Progenitor cell of endocrine pancreas (in vitro differentiated cells): ENCODE data around the gene TMC2. TPM values are rescaled to one million over a fixed set of nuclear protein-coding genes. Genes with fewer than 3 reads are reported as not detected.

Experiments
- DNase-seq: peaks from one replicate; pipeline ENCODE4 v3.0.0; 2021; ENCODE audit warnings: low spot score; ENCODE audit not compliant: unreplicated experiment
- H3K27ac Mint-ChIP-seq: 2 replicates; pipeline ENCODE4 v1.8.0; 2021; ENCODE audit warnings: mild to moderate bottlenecking, moderate library complexity, mixed read lengths
- H3K27me3 Mint-ChIP-seq: 2 replicates; pipeline ENCODE4 v1.8.0; 2021; ENCODE audit warnings: mixed read lengths
- H3K36me3 Mint-ChIP-seq: 2 replicates; pipeline ENCODE4 v1.8.0; 2022; ENCODE audit warnings: mixed read lengths; ENCODE audit not compliant: insufficient read depth
- H3K4me1 Mint-ChIP-seq: 2 replicates; pipeline ENCODE4 v1.8.0; 2021; ENCODE audit warnings: low read depth, mixed read lengths
- H3K4me3 Mint-ChIP-seq: 2 replicates; pipeline ENCODE4 v1.8.0; 2021; ENCODE audit warnings: low read depth, mild to moderate bottlenecking, moderate library complexity, mixed read lengths
- H3K9me3 Mint-ChIP-seq: 2 replicates; pipeline ENCODE4 v1.8.0; 2021; ENCODE audit warnings: low read depth, mixed read lengths
- CTCF ChIP-seq: fragments of 200-600 bp; sonication (generic); IDR thresholded peaks from one replicate; pipeline ENCODE4 v1.5.0; 2021; ENCODE audit warnings: antibody characterized with exemption, mild to moderate bottlenecking; ENCODE audit not compliant: unreplicated experiment
- total RNA-seq: library from RNA; stranded (reverse); gene quantifications from 2 replicates; pipeline ENCODE4 v1.2.1, GENCODE V29; 2021

Gene TMC2
- total RNA-seq, 1 donor from 2014 or later: not detected

- no peak for DNase-seq
- H3K4me1 Mint-ChIP-seq: no peaks in the 10 kb centered on the region
- H3K27me3 Mint-ChIP-seq: peaks cover 54% of the 10 kb centered on the region
- peaks cover 1% of the 10 kb centered on the region for H3K36me3 Mint-ChIP-seq
- H3K4me3 Mint-ChIP-seq: no peak overlapping the region
- TF ChIP-seq CTCF: no peak
- no peaks in the 10 kb centered on the region for H3K9me3 Mint-ChIP-seq
- no peak overlapping the region for H3K27ac Mint-ChIP-seq
Measured at GRCh38 chr20:2619961-2620595, 83.7 kb downstream of the TMC2 start.

- TF ChIP-seq CTCF: no peak
- no peaks in the 10 kb centered on the region for H3K4me1 Mint-ChIP-seq
- H3K36me3 Mint-ChIP-seq: no peaks in the 10 kb centered on the region
- H3K27ac Mint-ChIP-seq: no peak overlapping the region
- no peak overlapping the region for H3K4me3 Mint-ChIP-seq
- peaks cover 49% of the 10 kb centered on the region for H3K27me3 Mint-ChIP-seq
- no peak for DNase-seq
- H3K9me3 Mint-ChIP-seq: peaks cover 5% of the 10 kb centered on the region
Measured at GRCh38 chr20:2624190-2624589, 87.8 kb downstream of the TMC2 start.

GRCh38 chr20:2625062-2625461, 88.7 kb downstream of the TMC2 start:
- Mint-ChIP-seq H3K4me3 (no peak overlapping the region), H3K9me3 (peaks cover 5% of the 10 kb centered on the region), H3K27me3 (peaks cover 40% of the 10 kb centered on the region), H3K27ac (no peak overlapping the region), H3K4me1 (no peaks in the 10 kb centered on the region), H3K36me3 (no peaks in the 10 kb centered on the region)
- TF ChIP-seq CTCF: no peak
- DNase-seq: no peak

GRCh38 chr20:2626853-2627541, 90.6 kb downstream of the TMC2 start:
- Mint-ChIP-seq H3K9me3 (peaks cover 5% of the 10 kb centered on the region), H3K4me1 (no peaks in the 10 kb centered on the region), H3K27me3 (peaks cover 34% of the 10 kb centered on the region)

GRCh38 chr20:2631228-2631627, 94.9 kb downstream of the TMC2 start:
- H3K4me1 Mint-ChIP-seq: no peaks in the 10 kb centered on the region

More at GRCh38 chr20:2626853-2627541, 90.6 kb downstream of the TMC2 start:
- DNase-seq: no peak
- Mint-ChIP-seq H3K27ac (no peak overlapping the region), H3K36me3 (no peaks in the 10 kb centered on the region), H3K4me3 (no peak overlapping the region)
- TF ChIP-seq CTCF: no peak

More at GRCh38 chr20:2631228-2631627, 94.9 kb downstream of the TMC2 start:
- DNase-seq: no peak
- Mint-ChIP-seq H3K27me3 (peaks cover 38% of the 10 kb centered on the region), H3K36me3 (no peaks in the 10 kb centered on the region), H3K9me3 (peaks cover 5% of the 10 kb centered on the region), H3K27ac (no peak overlapping the region), H3K4me3 (no peak overlapping the region)
- TF ChIP-seq CTCF: no peak
